DND-41 (cell line): Measurements from ENCODE around the gene RSPRY1.

ENCODE experiments used
- CTCF ChIP-seq: IDR thresholded peaks from 2 replicates; pipeline ENCODE4 v1.5.1; 2012; ENCODE audit warnings: borderline replicate concordance, low read length, moderate library complexity, mild to moderate bottlenecking; ENCODE audit not compliant: poor library complexity, severe bottlenecking; ENCODE audit errors: extremely low read depth
- EZH2 ChIP-seq: IDR thresholded peaks from 3 replicates; pipeline ENCODE4 v1.6.1; 2012; ENCODE audit warnings: borderline replicate concordance, low read depth, mild to moderate bottlenecking, moderate library complexity, low read length, inconsistent platforms; ENCODE audit not compliant: severe bottlenecking

DNA sequence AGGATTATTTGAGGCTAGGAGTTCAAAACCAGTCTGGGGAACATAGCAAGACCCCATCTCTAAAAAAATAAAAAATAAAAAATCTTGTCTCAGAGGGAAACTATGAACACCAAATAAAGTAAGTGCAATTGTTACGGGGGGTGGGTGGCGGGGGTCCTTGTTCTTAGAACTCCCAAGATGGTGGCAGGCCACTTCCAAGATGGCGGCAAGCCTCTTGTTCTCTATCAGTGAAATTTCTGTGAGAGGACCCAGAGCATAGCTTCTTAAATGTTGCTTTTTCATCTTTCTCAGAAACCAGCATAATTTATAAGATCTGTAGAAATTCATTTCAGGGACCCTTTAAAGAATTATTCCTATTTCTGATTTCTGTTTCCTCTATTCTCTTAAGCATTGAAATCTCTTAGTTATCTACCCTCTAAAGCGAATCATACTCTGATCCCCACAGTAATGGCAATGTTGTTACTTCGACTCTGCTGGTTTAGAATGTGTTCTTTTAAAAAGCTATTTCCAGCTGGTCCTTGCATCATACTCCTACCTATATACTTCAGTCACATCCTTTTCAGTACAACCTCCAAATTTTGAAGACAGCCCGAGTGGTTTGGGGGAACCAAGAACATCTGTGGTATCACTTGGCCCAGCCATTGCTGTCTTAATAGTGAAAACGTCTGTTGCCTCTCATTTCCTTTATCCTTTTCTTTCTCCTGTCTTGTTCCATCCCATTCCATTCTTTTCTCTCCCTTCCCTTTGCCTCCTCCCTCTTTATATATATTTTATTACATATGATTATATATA, 16.2 kb downstream of the RSPRY1 start:
- no peak for TF ChIP-seq CTCF
- no peak for TF ChIP-seq EZH2
